ENCODE measurements around the gene KCNJ5. TPM values are rescaled to one million over a fixed set of nuclear protein-coding genes. Genes with fewer than 3 reads are reported as not detected.
A peak's percentile ranks its signal among the peaks of the same experiment; 100 is the strongest.

Gene KCNJ5
- total and polyA plus RNA-seq, 7 experiments from 2014 or later, result 0.11 to 0.24 (median 0.17) TPM; not detected in 4

DNA sequence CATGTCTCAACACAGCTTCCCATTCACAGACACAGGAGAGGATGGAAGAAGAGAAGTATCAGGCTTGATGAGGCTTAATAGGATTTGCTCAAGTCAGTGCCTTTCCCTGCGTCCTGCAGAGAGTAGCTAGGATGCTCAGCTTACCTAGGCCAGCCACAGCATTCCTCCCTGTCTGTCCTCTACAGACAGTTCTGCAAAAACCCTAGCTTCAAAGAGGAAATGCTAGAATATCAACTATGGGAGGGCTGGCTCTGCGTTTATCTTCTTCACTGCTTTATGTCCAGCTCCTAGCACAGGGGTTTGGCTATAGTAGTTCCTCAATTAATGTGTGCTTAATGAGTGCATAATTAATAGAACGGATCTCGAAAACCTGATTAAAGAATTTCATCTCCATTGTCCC lies 16.4 kb downstream of the KCNJ5 start:
- H3K36me3 Mint-ChIP-seq, result no peaks in the 10 kb centered on the region
- Histone ChIP-seq H3K4me1 (ENCODE audit: control insufficient read depth in 2 of 2, insufficient read depth in 2 of 2, low read length in 2 of 2) (peaks cover 0 to 3% of the 10 kb centered on the region in 2 donors), H3K4me3 (ENCODE audit: low read length) (no peak overlapping the region), H3K9me3 (ENCODE audit: control insufficient read depth in 2 of 3, low read length in 3 of 3) (no peaks in the 10 kb centered on the region), H3K36me3 (ENCODE audit: control insufficient read depth in 2 of 3, insufficient read depth in 3 of 3, low read length in 3 of 3) (no peaks in the 10 kb centered on the region), H3K27me3 (ENCODE audit: control insufficient read depth in 2 of 2, insufficient read depth in 2 of 2, low read length in 2 of 2) (peaks cover 4 to 5% of the 10 kb centered on the region in 2 donors), H3K27ac (ENCODE audit: low read depth, low read length) (no peak overlapping the region)
- H3K4me1 Mint-ChIP-seq, result peaks cover 7 to 24% (median 11%) of the 10 kb centered on the region in 7 donors
- H3K9me3 Mint-ChIP-seq, result peaks cover 0 to 2% (median 0%) of the 10 kb centered on the region in 11 donors
- DNase-seq (no peak), ATAC-seq (no peak)
- H3K4me3 Mint-ChIP-seq, result peak overlapping the region in 2 of 10 donors; percentile 4 to 42
- ChIA-PET CTCF (interaction anchor here (0.6 to 2.7 kb wide), 3 partner anchors 16 to 22 kb away, joined by 3 to 11 read pairs (median 6); no protein-coding TSS in a partner anchor), POLR2A (no interaction called here)
- intact Hi-C loops (cut with micrococcal nuclease), result loop anchor here in 1 of 2 donors (5.0 kb wide), 3 partner anchors 735 to 870 kb away; no protein-coding TSS in a partner anchor
- no peak overlapping the region for H3K27ac Mint-ChIP-seq
- H3K27me3 Mint-ChIP-seq, result peaks cover 8 to 73% (median 48%) of the 10 kb centered on the region in 5 donors

DNA sequence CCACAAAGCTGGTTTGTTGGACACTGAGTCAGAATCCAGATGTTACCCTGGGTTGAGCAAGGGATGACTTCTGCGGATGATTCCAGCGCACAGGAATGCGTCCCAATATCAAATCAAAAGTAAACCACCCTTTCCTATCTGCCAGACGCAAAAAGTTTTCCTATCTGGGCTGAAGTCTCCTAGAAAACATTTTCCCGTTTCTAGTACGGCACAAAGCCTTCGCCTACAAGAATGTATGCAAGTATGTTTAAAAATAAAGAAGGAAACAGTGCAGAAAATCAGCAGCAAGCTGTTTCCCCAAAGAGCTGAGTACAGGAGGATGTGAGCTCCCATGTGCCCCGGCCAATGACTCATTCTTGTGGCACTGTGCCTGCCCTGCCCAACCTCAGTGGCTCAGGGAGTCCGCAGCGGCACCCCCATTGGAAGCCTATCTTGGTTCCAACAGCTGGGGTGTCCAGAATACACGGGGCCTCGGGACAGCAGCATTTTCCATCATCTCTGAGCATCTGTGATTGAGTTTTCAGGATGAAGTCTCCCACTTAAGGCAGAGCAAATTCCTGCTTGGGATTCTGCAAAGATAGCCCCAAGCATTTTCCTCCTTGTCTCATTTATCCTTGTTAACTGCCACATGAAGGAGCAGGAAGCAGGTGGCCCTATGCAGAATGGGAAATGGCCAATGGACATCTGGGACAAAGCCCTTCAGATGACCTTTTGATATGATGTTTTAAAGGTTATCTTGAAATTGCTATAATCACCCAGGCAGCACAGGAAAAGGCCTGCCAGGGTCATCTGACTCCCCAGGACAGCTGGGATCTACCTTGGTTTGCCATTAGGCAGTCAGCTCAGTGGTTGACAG lies 17.5 kb downstream of the KCNJ5 start:
- Histone ChIP-seq H3K27ac (ENCODE audit: low read depth, low read length) (no peak overlapping the region), H3K4me1 (ENCODE audit: control insufficient read depth in 2 of 2, insufficient read depth in 2 of 2, low read length in 2 of 2) (peaks cover 0 to 3% of the 10 kb centered on the region in 2 donors), H3K9me3 (ENCODE audit: control insufficient read depth in 2 of 3, low read length in 3 of 3) (no peaks in the 10 kb centered on the region), H3K4me3 (ENCODE audit: low read length) (no peak overlapping the region), H3K27me3 (ENCODE audit: control insufficient read depth in 2 of 2, insufficient read depth in 2 of 2, low read length in 2 of 2) (peaks cover 4 to 5% of the 10 kb centered on the region in 2 donors), H3K36me3 (ENCODE audit: control insufficient read depth in 2 of 3, insufficient read depth in 3 of 3, low read length in 3 of 3) (no peaks in the 10 kb centered on the region)
- peak overlapping the region in 1 of 10 donors; percentile 7 for H3K4me3 Mint-ChIP-seq
- H3K27me3 Mint-ChIP-seq, result peaks cover 13 to 67% (median 56%) of the 10 kb centered on the region in 5 donors
- CTCF ChIA-PET, result interaction anchor here (1.6 to 2.7 kb wide), 2 partner anchors 23 to 751 kb away, joined by 4 to 11 read pairs; no protein-coding TSS in a partner anchor
- intact Hi-C loops (cut with micrococcal nuclease), result loop anchor here in 1 of 2 donors (5.0 kb wide), 3 partner anchors 736 to 871 kb away; no protein-coding TSS in a partner anchor
- peaks cover 7 to 24% (median 11%) of the 10 kb centered on the region in 7 donors for H3K4me1 Mint-ChIP-seq
- no peaks in the 10 kb centered on the region for H3K36me3 Mint-ChIP-seq
- no peak for DNase-seq
- peaks cover 0 to 2% (median 0%) of the 10 kb centered on the region in 11 donors for H3K9me3 Mint-ChIP-seq
- peak; percentile 53 for ATAC-seq
- POLR2A ChIA-PET, result no interaction called here
- no peak overlapping the region for H3K27ac Mint-ChIP-seq

DNA sequence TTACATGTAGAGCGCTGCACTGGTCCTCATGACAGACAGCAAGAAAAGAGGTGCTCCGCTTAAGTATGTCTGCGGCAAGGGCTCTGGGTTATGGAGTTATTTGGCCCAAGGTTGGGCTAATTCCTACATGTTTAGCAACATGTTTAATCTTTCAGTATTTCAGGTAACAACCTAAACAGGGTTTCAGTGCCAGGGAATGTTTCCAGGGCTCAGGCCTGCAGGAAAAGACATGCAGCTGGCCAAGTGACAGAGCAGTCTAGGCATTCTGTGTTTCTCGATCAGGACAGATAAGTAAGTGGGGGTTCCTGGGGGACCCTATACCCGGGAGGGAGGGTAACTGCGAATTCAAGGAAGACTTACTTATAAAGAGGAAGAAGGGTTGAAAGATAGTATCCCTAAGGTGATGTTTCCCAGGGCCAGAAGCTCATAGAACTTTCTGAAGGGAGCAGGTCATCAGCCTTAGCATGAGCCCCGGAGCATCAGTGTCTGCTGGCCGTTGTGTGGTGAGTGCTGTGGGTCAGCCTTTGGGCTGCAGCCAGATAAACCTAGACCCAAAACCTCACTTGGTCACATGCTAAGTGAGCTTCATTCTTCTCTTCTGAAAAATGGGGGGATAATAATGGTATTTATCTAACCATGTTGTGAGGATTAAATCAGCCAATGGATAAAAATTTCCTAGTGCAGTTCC lies 18.4 kb downstream of the KCNJ5 start:
- Mint-ChIP-seq H3K27me3 (peaks cover 15 to 61% (median 56%) of the 10 kb centered on the region in 5 donors), H3K27ac (no peak overlapping the region), H3K9me3 (peaks cover 0 to 2% (median 0%) of the 10 kb centered on the region in 11 donors), H3K4me3 (no peak overlapping the region), H3K36me3 (no peaks in the 10 kb centered on the region), H3K4me1 (peaks cover 1 to 18% (median 8%) of the 10 kb centered on the region in 7 donors)
- H3K27ac ChIP-seq (ENCODE audit: low read depth, low read length), result no peak overlapping the region
- no peak overlapping the region for H3K4me3 ChIP-seq (ENCODE audit: low read length)
- peaks cover 4 to 5% of the 10 kb centered on the region in 2 donors for H3K27me3 ChIP-seq (ENCODE audit: control insufficient read depth in 2 of 2, insufficient read depth in 2 of 2, low read length in 2 of 2)
- peaks cover 0 to 3% of the 10 kb centered on the region in 2 donors for H3K4me1 ChIP-seq (ENCODE audit: control insufficient read depth in 2 of 2, insufficient read depth in 2 of 2, low read length in 2 of 2)
- POLR2A ChIA-PET, result no interaction called here
- CTCF ChIA-PET, result interaction anchor here (1.6 to 2.7 kb wide), 2 partner anchors 24 to 752 kb away, joined by 4 to 11 read pairs; no protein-coding TSS in a partner anchor
- no peaks in the 10 kb centered on the region for H3K9me3 ChIP-seq (ENCODE audit: control insufficient read depth in 2 of 3, low read length in 3 of 3)
- H3K36me3 ChIP-seq (ENCODE audit: control insufficient read depth in 2 of 3, insufficient read depth in 3 of 3, low read length in 3 of 3), result no peaks in the 10 kb centered on the region
- no peak for ATAC-seq
- intact Hi-C loops (cut with micrococcal nuclease), result loop anchor here in 1 of 2 donors (5.0 kb wide), 3 partner anchors 737 to 872 kb away; no protein-coding TSS in a partner anchor
- no peak for DNase-seq

DNA sequence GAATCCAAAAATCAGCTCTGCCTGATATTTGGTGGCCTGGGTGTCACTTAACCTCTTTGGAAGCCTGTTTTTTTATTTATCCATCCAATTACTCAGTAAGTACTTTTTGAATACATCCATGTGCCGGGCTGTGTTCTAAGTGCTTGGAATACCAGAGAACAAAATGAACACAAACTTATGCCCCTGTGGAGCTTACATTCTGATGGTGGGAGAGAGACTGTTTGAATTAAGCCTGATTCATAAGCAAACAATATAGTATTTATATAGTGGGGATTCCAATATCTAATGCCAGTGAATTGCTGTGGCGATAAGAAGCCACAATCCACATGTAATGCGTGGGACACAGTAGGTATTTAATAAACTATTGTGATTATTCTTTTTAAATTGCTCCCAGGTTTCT lies 19.4 kb downstream of the KCNJ5 start:
- peaks cover 0 to 2% (median 0%) of the 10 kb centered on the region in 5 donors for H3K36me3 Mint-ChIP-seq
- intact Hi-C loops (cut with micrococcal nuclease), result no loop called here
- no peaks in the 10 kb centered on the region for H3K36me3 ChIP-seq (ENCODE audit: control insufficient read depth in 2 of 3, insufficient read depth in 3 of 3, low read length in 3 of 3)
- peaks cover 4 to 5% of the 10 kb centered on the region in 2 donors for H3K27me3 ChIP-seq (ENCODE audit: control insufficient read depth in 2 of 2, insufficient read depth in 2 of 2, low read length in 2 of 2)
- H3K27ac Mint-ChIP-seq, result no peak overlapping the region
- DNase-seq (no peak), ATAC-seq (no peak)
- H3K9me3 Mint-ChIP-seq, result peaks cover 0 to 2% (median 0%) of the 10 kb centered on the region in 11 donors
- H3K4me3 Mint-ChIP-seq, result no peak overlapping the region
- peaks cover 0 to 15% (median 7%) of the 10 kb centered on the region in 7 donors for H3K4me1 Mint-ChIP-seq
- no peak overlapping the region for H3K27ac ChIP-seq (ENCODE audit: low read depth, low read length)
- H3K9me3 ChIP-seq (ENCODE audit: control insufficient read depth in 2 of 3, low read length in 3 of 3), result no peaks in the 10 kb centered on the region
- H3K4me1 ChIP-seq (ENCODE audit: control insufficient read depth in 2 of 2, insufficient read depth in 2 of 2, low read length in 2 of 2), result peaks cover 0 to 3% of the 10 kb centered on the region in 2 donors
- H3K4me3 ChIP-seq (ENCODE audit: low read length), result no peak overlapping the region
- H3K27me3 Mint-ChIP-seq, result peaks cover 15 to 64% (median 52%) of the 10 kb centered on the region in 5 donors
- CTCF ChIA-PET, result no interaction called here
- POLR2A ChIA-PET, result no interaction called here

DNA sequence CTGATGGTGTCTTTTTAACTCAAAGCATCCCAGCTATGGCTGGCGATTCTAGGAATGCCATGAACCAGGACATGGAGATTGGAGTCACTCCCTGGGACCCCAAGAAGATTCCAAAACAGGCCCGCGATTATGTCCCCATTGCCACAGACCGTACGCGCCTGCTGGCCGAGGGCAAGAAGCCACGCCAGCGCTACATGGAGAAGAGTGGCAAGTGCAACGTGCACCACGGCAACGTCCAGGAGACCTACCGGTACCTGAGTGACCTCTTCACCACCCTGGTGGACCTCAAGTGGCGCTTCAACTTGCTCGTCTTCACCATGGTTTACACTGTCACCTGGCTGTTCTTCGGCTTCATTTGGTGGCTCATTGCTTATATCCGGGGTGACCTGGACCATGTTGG lies 20.1 kb downstream of the KCNJ5 start:
- H3K27ac Mint-ChIP-seq, result no peak overlapping the region
- intact Hi-C loops (cut with micrococcal nuclease), result no loop called here
- peaks cover 0 to 9% (median 2%) of the 10 kb centered on the region in 7 donors for H3K4me1 Mint-ChIP-seq
- H3K27ac ChIP-seq (ENCODE audit: low read depth, low read length), result no peak overlapping the region
- H3K36me3 Mint-ChIP-seq, result peaks cover 0 to 6% (median 0%) of the 10 kb centered on the region in 5 donors
- no peak overlapping the region for H3K4me3 Mint-ChIP-seq
- ATAC-seq (no peak), DNase-seq (no peak)
- H3K4me1 ChIP-seq (ENCODE audit: control insufficient read depth in 2 of 2, insufficient read depth in 2 of 2, low read length in 2 of 2), result peaks cover 0 to under 1% of the 10 kb centered on the region in 2 donors
- POLR2A ChIA-PET, result no interaction called here
- H3K27me3 Mint-ChIP-seq, result peaks cover 18 to 68% (median 48%) of the 10 kb centered on the region in 5 donors
- CTCF ChIA-PET, result no interaction called here
- peaks cover 0 to 6% (median 0%) of the 10 kb centered on the region in 11 donors for H3K9me3 Mint-ChIP-seq
- peaks cover 3 to 4% of the 10 kb centered on the region in 2 donors for H3K27me3 ChIP-seq (ENCODE audit: control insufficient read depth in 2 of 2, insufficient read depth in 2 of 2, low read length in 2 of 2)
- H3K9me3 ChIP-seq (ENCODE audit: control insufficient read depth in 2 of 3, low read length in 3 of 3), result no peaks in the 10 kb centered on the region
- no peak overlapping the region for H3K4me3 ChIP-seq (ENCODE audit: low read length)
- no peaks in the 10 kb centered on the region for H3K36me3 ChIP-seq (ENCODE audit: control insufficient read depth in 2 of 3, insufficient read depth in 3 of 3, low read length in 3 of 3)

DNA sequence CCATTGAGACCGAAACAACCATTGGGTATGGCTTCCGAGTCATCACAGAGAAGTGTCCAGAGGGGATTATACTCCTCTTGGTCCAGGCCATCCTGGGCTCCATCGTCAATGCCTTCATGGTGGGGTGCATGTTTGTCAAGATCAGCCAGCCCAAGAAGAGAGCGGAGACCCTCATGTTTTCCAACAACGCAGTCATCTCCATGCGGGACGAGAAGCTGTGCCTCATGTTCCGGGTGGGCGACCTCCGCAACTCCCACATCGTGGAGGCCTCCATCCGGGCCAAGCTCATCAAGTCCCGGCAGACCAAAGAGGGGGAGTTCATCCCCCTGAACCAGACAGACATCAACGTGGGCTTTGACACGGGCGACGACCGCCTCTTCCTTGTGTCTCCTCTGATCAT lies 20.5 kb downstream of the KCNJ5 start:
- no peak overlapping the region for H3K4me3 ChIP-seq (ENCODE audit: low read length)
- POLR2A ChIA-PET, result no interaction called here
- ATAC-seq (no peak), DNase-seq (no peak)
- Mint-ChIP-seq H3K4me1 (peaks cover 0 to 4% (median 0%) of the 10 kb centered on the region in 7 donors), H3K4me3 (no peak overlapping the region), H3K27me3 (peaks cover 20 to 71% (median 44%) of the 10 kb centered on the region in 5 donors), H3K27ac (no peak overlapping the region), H3K36me3 (peaks cover 0 to 6% (median 0%) of the 10 kb centered on the region in 5 donors), H3K9me3 (peaks cover 0 to 6% (median 0%) of the 10 kb centered on the region in 11 donors)
- H3K36me3 ChIP-seq (ENCODE audit: control insufficient read depth in 2 of 3, insufficient read depth in 3 of 3, low read length in 3 of 3), result no peaks in the 10 kb centered on the region
- no peaks in the 10 kb centered on the region for H3K9me3 ChIP-seq (ENCODE audit: control insufficient read depth in 2 of 3, low read length in 3 of 3)
- H3K27ac ChIP-seq (ENCODE audit: low read depth, low read length), result no peak overlapping the region
- intact Hi-C loops (cut with micrococcal nuclease), result no loop called here
- CTCF ChIA-PET, result no interaction called here
- peaks cover 3 to 4% of the 10 kb centered on the region in 2 donors for H3K27me3 ChIP-seq (ENCODE audit: control insufficient read depth in 2 of 2, insufficient read depth in 2 of 2, low read length in 2 of 2)
- no peaks in the 10 kb centered on the region for H3K4me1 ChIP-seq (ENCODE audit: control insufficient read depth in 2 of 2, insufficient read depth in 2 of 2, low read length in 2 of 2)
